K562 (cell line): ENCODE results near the gene MEFV. TPM values are rescaled to one million over a fixed set of nuclear protein-coding genes. Genes with fewer than 3 reads are reported as not detected.

Experiments
- ARID1B ChIP-seq: fragments of 450-650 bp; IDR thresholded peaks from 2 replicates; pipeline ENCODE4 v1.6.1; 2016; ENCODE audit warnings: antibody characterized with exemption, mild to moderate bottlenecking, inconsistent platforms
- ARID3B ChIP-seq: fragments of 250-450 bp; sonication (Bioruptor Pico); IDR thresholded peaks from 2 replicates; pipeline ENCODE4 v1.4.0; 2020; ENCODE audit warnings: borderline replicate concordance
- CBFA2T2 ChIP-seq: fragments of 450-650 bp; conservative IDR thresholded peaks from 2 replicates; pipeline ENCODE4 v1.6.1; 2017; ENCODE audit warnings: mild to moderate bottlenecking
- DMBX1 ChIP-seq: fragments of 250-450 bp; sonication (Bioruptor Pico); IDR thresholded peaks from 2 replicates; pipeline ENCODE4 v1.8.0; 2022; ENCODE audit warnings: inconsistent platforms, mild to moderate bottlenecking, moderate library complexity, borderline replicate concordance
- ELF4 ChIP-seq: fragments of 450-650 bp; formaldehyde crosslinking; IDR thresholded peaks from 2 replicates; pipeline ENCODE4 v1.4.0; 2022; ENCODE audit warnings: missing genetic modification characterization
- HBP1 ChIP-seq: fragments of 450-650 bp; formaldehyde crosslinking; IDR thresholded peaks from 2 replicates; pipeline ENCODE4 v1.4.0; 2022; ENCODE audit warnings: missing genetic modification characterization
- LEF1 ChIP-seq: fragments of 450-650 bp; IDR thresholded peaks from 2 replicates; pipeline ENCODE4 v1.6.1; 2016; ENCODE audit warnings: mild to moderate bottlenecking
- MCM5 ChIP-seq: fragments of 450-650 bp; IDR thresholded peaks from 2 replicates; pipeline ENCODE4 v1.6.1; 2016; ENCODE audit warnings: low read depth
- NCOA4 ChIP-seq: fragments of 450-650 bp; IDR thresholded peaks from 2 replicates; pipeline ENCODE4 v1.6.1; 2018; ENCODE audit warnings: mild to moderate bottlenecking; ENCODE audit not compliant: partially characterized antibody
- PHF8 ChIP-seq: fragments of 200-600 bp; sonication (generic); IDR thresholded peaks from 2 replicates; pipeline ENCODE4 v1.6.1; 2012; ENCODE audit warnings: mixed run types, mild to moderate bottlenecking, inconsistent platforms, low read length, moderate library complexity, borderline replicate concordance
- RBM14 ChIP-seq: fragments of 200-400 bp; formaldehyde crosslinking; IDR thresholded peaks from 2 replicates; pipeline ENCODE4 v1.6.1; 2018; ENCODE audit warnings: low read depth, mild to moderate bottlenecking, low read length, moderate library complexity, borderline replicate concordance; ENCODE audit not compliant: insufficient read depth
- SREBF1 ChIP-seq: fragments of 150-350 bp; IDR thresholded peaks from 2 replicates; pipeline ENCODE4 v1.6.1; 2014; ENCODE audit warnings: antibody characterized with exemption, low read depth, low read length, borderline replicate concordance
- STAG1 ChIP-seq: sonication (generic); formaldehyde crosslinking; IDR thresholded peaks from 2 replicates; pipeline ENCODE4 v1.5.0; 2020; ENCODE audit warnings: missing genetic modification reagents, borderline replicate concordance
- TCF3 ChIP-seq: sonication (generic); formaldehyde crosslinking; IDR thresholded peaks from 2 replicates; pipeline ENCODE4 v1.4.0; 2020; ENCODE audit warnings: mild to moderate bottlenecking, missing genetic modification reagents
- XRCC3 ChIP-seq: fragments of 450-650 bp; IDR thresholded peaks from 2 replicates; pipeline ENCODE4 v1.6.1; 2017; ENCODE audit warnings: mild to moderate bottlenecking, moderate library complexity
- ZC3H4 ChIP-seq: sonication (generic); formaldehyde crosslinking; IDR thresholded peaks from 2 replicates; pipeline ENCODE4 v1.9.0; 2021; ENCODE audit warnings: missing genetic modification reagents, borderline replicate concordance
- ZNF586 ChIP-seq: fragments of 450-650 bp; formaldehyde crosslinking; conservative IDR thresholded peaks from 2 replicates; pipeline ENCODE4 v1.4.0; 2020; ENCODE audit warnings: mild to moderate bottlenecking, moderate library complexity
- ZSCAN32 ChIP-seq: fragments of 450-650 bp; formaldehyde crosslinking; IDR thresholded peaks from 2 replicates; pipeline ENCODE4 v1.4.0; 2020; ENCODE audit warnings: mild to moderate bottlenecking, moderate library complexity
- polyA plus RNA-seq, 8 experiments: library from polyadenylated mRNA; depleted of rRNA in 4 of 8; stranded (reverse) in 5 of 8; unstranded in 3 of 8; fragments of >200 nt; fragmentation: Nextera tagmentation in 2 of 8; fragmentation: Illumina TruSeq in 1 of 8; extraction: Ambion mirVana in 2 of 8; extraction: Trizol in 1 of 8; gene quantifications; 2 replicates each; pipeline versions ENCODE4 v1.2.1 to v1.2.3, GENCODE V29; 2011 to 2014; ENCODE audit warnings: inconsistent platforms in 1 of 8, missing spikeins in 1 of 8
- total RNA-seq, 7 experiments: library from RNA; depleted of rRNA in 6 of 7; stranded (reverse); fragments of >200 nt in 6 of 7; fragmentation: Illumina TruSeq in 2 of 7; extraction: Trizol in 2 of 7; gene quantifications; 2 replicates each; pipeline versions ENCODE4 v1.2.1 to v1.2.3, GENCODE V29; 2011 to 2021; ENCODE audit warnings: low replicate concordance in 1 of 7
- TF ChIP-seq, protein P1 (sequence below): fragments of 250-450 bp; sonication (Bioruptor Pico); IDR thresholded peaks from 2 replicates; pipeline ENCODE4 v1.5.0; 2021
- TF ChIP-seq, protein P2 (sequence below), 2 experiments: IDR thresholded peaks; 2 replicates each; pipeline ENCODE4 v1.6.1; 2012; ENCODE audit warnings: improper control_type of control experiment in 2 of 2, low read depth in 2 of 2, low read length in 2 of 2, borderline replicate concordance in 1 of 2

Gene MEFV
- total and polyA plus RNA-seq, 9 of the 15 experiments (the other 6 are each of a cell fraction or from before 2014, with no cell fraction given): 0.14 TPM; not detected in 8

GRCh38 chr16:3264137-3265036, 8.0 kb upstream of the MEFV start (continued):
- TF ChIP-seq ELF4 (CRISPR knock-in tag): no peak
- TF ChIP-seq DMBX1 (CRISPR knock-in tag): peak; percentile 72; the same call in 1 of the 2 replicates
- TF ChIP-seq ZNF586 (CRISPR knock-in tag): no peak
- TF ChIP-seq XRCC3: no peak
- TF ChIP-seq ZC3H4 (CRISPR knock-in tag): no peak
- no peak for TF ChIP-seq TCF3 (CRISPR knock-in tag)
- peak; percentile 89; the same call in 1 of the 2 replicates for TF ChIP-seq PHF8
- TF ChIP-seq SREBF1: no peak
- TF ChIP-seq ARID3B (CRISPR knock-in tag): no peak
- no peak for TF ChIP-seq HBP1 (CRISPR knock-in tag)
- TF ChIP-seq ARID1B: peak; percentile 49
- TF ChIP-seq, protein P1, sequence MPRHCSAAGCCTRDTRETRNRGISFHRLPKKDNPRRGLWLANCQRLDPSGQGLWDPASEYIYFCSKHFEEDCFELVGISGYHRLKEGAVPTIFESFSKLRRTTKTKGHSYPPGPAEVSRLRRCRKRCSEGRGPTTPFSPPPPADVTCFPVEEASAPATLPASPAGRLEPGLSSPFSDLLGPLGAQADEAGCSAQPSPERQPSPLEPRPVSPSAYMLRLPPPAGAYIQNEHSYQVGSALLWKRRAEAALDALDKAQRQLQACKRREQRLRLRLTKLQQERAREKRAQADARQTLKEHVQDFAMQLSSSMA (CRISPR knock-in tag): no peak
- no peak for TF ChIP-seq MCM5
- no peak; the same call in 1 of the 2 replicates for TF ChIP-seq LEF1
- TF ChIP-seq STAG1 (CRISPR knock-in tag): peak; percentile 46; the same call in 1 of the 2 replicates
- 0 out of 2 replicates have a peak, but pooled peaks have one; percentile 31 for TF ChIP-seq RBM14
- TF ChIP-seq ZSCAN32 (CRISPR knock-in tag): no peak
- no peak for TF ChIP-seq CBFA2T2
- TF ChIP-seq, protein P2, sequence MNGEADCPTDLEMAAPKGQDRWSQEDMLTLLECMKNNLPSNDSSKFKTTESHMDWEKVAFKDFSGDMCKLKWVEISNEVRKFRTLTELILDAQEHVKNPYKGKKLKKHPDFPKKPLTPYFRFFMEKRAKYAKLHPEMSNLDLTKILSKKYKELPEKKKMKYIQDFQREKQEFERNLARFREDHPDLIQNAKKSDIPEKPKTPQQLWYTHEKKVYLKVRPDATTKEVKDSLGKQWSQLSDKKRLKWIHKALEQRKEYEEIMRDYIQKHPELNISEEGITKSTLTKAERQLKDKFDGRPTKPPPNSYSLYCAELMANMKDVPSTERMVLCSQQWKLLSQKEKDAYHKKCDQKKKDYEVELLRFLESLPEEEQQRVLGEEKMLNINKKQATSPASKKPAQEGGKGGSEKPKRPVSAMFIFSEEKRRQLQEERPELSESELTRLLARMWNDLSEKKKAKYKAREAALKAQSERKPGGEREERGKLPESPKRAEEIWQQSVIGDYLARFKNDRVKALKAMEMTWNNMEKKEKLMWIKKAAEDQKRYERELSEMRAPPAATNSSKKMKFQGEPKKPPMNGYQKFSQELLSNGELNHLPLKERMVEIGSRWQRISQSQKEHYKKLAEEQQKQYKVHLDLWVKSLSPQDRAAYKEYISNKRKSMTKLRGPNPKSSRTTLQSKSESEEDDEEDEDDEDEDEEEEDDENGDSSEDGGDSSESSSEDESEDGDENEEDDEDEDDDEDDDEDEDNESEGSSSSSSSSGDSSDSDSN (IDR thresholded peaks at IDR 0.05; ENCODE audit: borderline replicate concordance in 1 of 2, low read depth in 2 of 2, low read length in 2 of 2): peak in 1 of 2 experiments; percentile 56; a peak in 2 of 4 replicates
- no peak for TF ChIP-seq NCOA4
